IMR-90 (cell line): ENCODE data around the gene IL17C. TPM values are rescaled to one million over a fixed set of nuclear protein-coding genes. Genes with fewer than 3 reads are reported as not detected.
A peak's percentile ranks its signal among the peaks of the same experiment; 100 is the strongest.

Experiments
- ATAC-seq: fragments of 200-7000 bp; cut with Tn5 transposase; 2 replicates; pipeline ENCODE4 v1.9.1; 2020; ENCODE audit warnings: low read depth, mild to moderate bottlenecking, moderate library complexity
- BruUV-seq: library from RNA; stranded (reverse); fragments of 400-500 nt; replicated peaks from 2 replicates; lab custom pipeline; 2021; lab: Mats Ljungman, UMichigan
- CTCF ChIA-PET: fragments of 300-600 bp; formaldehyde crosslinking; extraction: SDS; loops from one replicate; lab custom pipeline; 2021; ENCODE audit warnings: antibody characterized with exemption; lab: Yijun Ruan, JAX
- POLR2A ChIA-PET: fragments of 300-600 bp; sonication (Branson Sonifier 250); formaldehyde crosslinking; loops from one replicate; lab custom pipeline; 2022; ENCODE audit warnings: antibody characterized with exemption; ENCODE audit not compliant: unreplicated experiment; lab: Charles Lee
- DNase-seq: peaks from one replicate; pipeline ENCODE4 v3.0.0; 2013
- H2AFZ ChIP-seq: replicated peaks from 2 replicates; pipeline ENCODE3; 2013; ENCODE audit warnings: low read length, mild to moderate bottlenecking; ENCODE audit not compliant: poor library complexity
- H2AK5ac ChIP-seq: 2 replicates; pipeline ENCODE4 v1.6.1; 2013; ENCODE audit warnings: low read depth, low read length, inconsistent platforms
- H2AK9ac ChIP-seq: replicated peaks from 2 replicates; pipeline ENCODE3; 2013; ENCODE audit warnings: mild to moderate bottlenecking, low read depth, low read length, moderate library complexity; ENCODE audit not compliant: poor library complexity
- H2BK120ac ChIP-seq: 2 replicates; pipeline ENCODE4 v1.6.1; 2013; ENCODE audit warnings: low read depth, low read length, inconsistent platforms
- H2BK15ac ChIP-seq: 3 replicates; pipeline ENCODE4 v1.6.1; 2013; ENCODE audit warnings: low read depth, low read length, inconsistent platforms
- H2BK20ac ChIP-seq: 2 replicates; pipeline ENCODE4 v1.6.1; 2013; ENCODE audit warnings: low read depth, mild to moderate bottlenecking, inconsistent platforms, low read length, moderate library complexity
- H2BK5ac ChIP-seq: 2 replicates; pipeline ENCODE4 v1.6.1; 2013; ENCODE audit warnings: mild to moderate bottlenecking, low read depth, low read length, inconsistent platforms; ENCODE audit not compliant: poor library complexity, severe bottlenecking
- H3K14ac ChIP-seq: replicated peaks from 2 replicates; pipeline ENCODE4 v1.6.1; 2013; ENCODE audit warnings: low read depth, low read length, inconsistent platforms
- H3K18ac ChIP-seq: 2 replicates; pipeline ENCODE4 v1.6.1; 2013; ENCODE audit warnings: low read depth, low read length, control low read depth
- H3K23ac ChIP-seq: 2 replicates; pipeline ENCODE4 v1.6.1; 2013; ENCODE audit warnings: low read depth, low read length, inconsistent platforms
- H3K27ac ChIP-seq: 2 replicates; pipeline ENCODE4 v1.5.1; 2013; ENCODE audit warnings: mild to moderate bottlenecking, control low read depth, low read length; ENCODE audit not compliant: insufficient read depth
- H3K27me3 ChIP-seq: 2 replicates; pipeline ENCODE4 v1.6.1; 2013; ENCODE audit warnings: low read length; ENCODE audit not compliant: control insufficient read depth, insufficient read depth
- H3K36me3 ChIP-seq: 2 replicates; pipeline ENCODE4 v1.6.1; 2013; ENCODE audit warnings: low read length, mixed read lengths; ENCODE audit not compliant: control insufficient read depth, insufficient read depth
- H3K4ac ChIP-seq: 2 replicates; pipeline ENCODE4 v1.6.1; 2013; ENCODE audit warnings: low read depth, low read length, inconsistent platforms
- H3K4me1 ChIP-seq: 2 replicates; pipeline ENCODE4 v1.6.1; 2013; ENCODE audit warnings: low read length, mixed read lengths; ENCODE audit not compliant: control insufficient read depth, insufficient read depth
- H3K4me2 ChIP-seq: 2 replicates; pipeline ENCODE4 v1.6.1; 2013; ENCODE audit warnings: low read depth, mild to moderate bottlenecking, control low read depth, low read length, moderate library complexity
- H3K4me3 ChIP-seq: 2 replicates; pipeline ENCODE4 v1.5.1; 2013; ENCODE audit warnings: low read depth, mild to moderate bottlenecking, control low read depth, low read length, moderate library complexity; ENCODE audit not compliant: insufficient read depth
- H3K56ac ChIP-seq: 2 replicates; pipeline ENCODE4 v1.6.1; 2013; ENCODE audit warnings: low read length, inconsistent platforms; ENCODE audit not compliant: insufficient read depth; ENCODE audit errors: extremely low read depth
- H3K79me1 ChIP-seq, 2 experiments: 2 replicates each; pipeline ENCODE4 v1.6.1; 2013; ENCODE audit warnings: low read length in 2 of 2, inconsistent platforms in 1 of 2, low read depth in 1 of 2
- H3K9ac ChIP-seq: 2 replicates; pipeline ENCODE4 v1.6.1; 2013; ENCODE audit warnings: low read depth, low read length, control low read depth
- H3K9me1 ChIP-seq: 2 replicates; pipeline ENCODE4 v1.6.1; 2013; ENCODE audit warnings: low read length, inconsistent platforms; ENCODE audit not compliant: insufficient read depth
- H3K9me3 ChIP-seq: 2 replicates; pipeline ENCODE4 v1.6.1; 2013; ENCODE audit warnings: low read length; ENCODE audit not compliant: control insufficient read depth, insufficient read depth
- H4K20me1 ChIP-seq: 2 replicates; pipeline ENCODE4 v1.6.1; 2013; ENCODE audit warnings: low read length, inconsistent platforms; ENCODE audit not compliant: insufficient read depth
- H4K5ac ChIP-seq: 2 replicates; pipeline ENCODE4 v1.6.1; 2013; ENCODE audit warnings: mild to moderate bottlenecking, low read depth, low read length, control low read depth
- H4K8ac ChIP-seq, 2 experiments: 2 replicates each; pipeline ENCODE4 v1.6.1; 2013; ENCODE audit warnings: low read depth in 2 of 2, low read length in 2 of 2, control low read depth in 1 of 2, inconsistent platforms in 1 of 2
- H4K91ac ChIP-seq: 2 replicates; pipeline ENCODE4 v1.6.1; 2013; ENCODE audit warnings: low read depth, low read length, inconsistent platforms; ENCODE audit not compliant: insufficient read depth
- MAZ ChIP-seq: IDR thresholded peaks from 2 replicates; pipeline ENCODE4 v1.6.1; 2012; ENCODE audit warnings: low read depth, mild to moderate bottlenecking, low read length, improper control_type of control experiment, moderate library complexity, borderline replicate concordance
- WGBS, 2 experiments: methylation state at CpG; one replicate each; pipeline versions ENCODE4 v1.1.5 to v1.1.7; 2013; ENCODE audit warnings: missing lambda C conversion rate in 2 of 2; ENCODE audit not compliant: insufficient read length in 1 of 2; ENCODE audit errors: extremely low coverage in 2 of 2; 5-methylcytosine and 5-hydroxymethylcytosine counted together
- dilution Hi-C: fragments of 300-500 bp; cut with HindIII; formaldehyde crosslinking; loops from one replicate; pipeline ENCODE4 v1.14.3; 2018; ENCODE audit warnings: low sequenced_read_pairs; ENCODE audit not compliant: unreplicated experiment
- in situ Hi-C: fragments of 300-500 bp; cut with MboI; formaldehyde crosslinking; loops from 3 replicates; pipeline ENCODE4 v1.14.3; 2019; ENCODE audit warnings: low sequenced_read_pairs, inconsistent platforms, mixed read lengths
- intact Hi-C: fragments of 100-400 bp; cut with micrococcal nuclease; formaldehyde crosslinking; loops from 2 replicates; pipeline ENCODE4 v1.10.0; 2022
- polyA plus RNA-seq, 3 experiments: library from polyadenylated mRNA; depleted of rRNA; stranded (reverse); fragments of >200 nt; gene quantifications; 2 replicates each; pipeline ENCODE4 v1.2.3, GENCODE V29; 2012; ENCODE audit warnings: low replicate concordance in 1 of 3
- total RNA-seq: library from RNA; depleted of rRNA; stranded (reverse); fragments of >200 nt; gene quantifications from 2 replicates; pipeline ENCODE4 v1.2.3, GENCODE V29; 2012

The IL17C gene
- total and polyA plus RNA-seq, 2 of the 4 experiments (the other 2 are of a cell fraction) = 0.09 TPM; not detected in 1

DNA sequence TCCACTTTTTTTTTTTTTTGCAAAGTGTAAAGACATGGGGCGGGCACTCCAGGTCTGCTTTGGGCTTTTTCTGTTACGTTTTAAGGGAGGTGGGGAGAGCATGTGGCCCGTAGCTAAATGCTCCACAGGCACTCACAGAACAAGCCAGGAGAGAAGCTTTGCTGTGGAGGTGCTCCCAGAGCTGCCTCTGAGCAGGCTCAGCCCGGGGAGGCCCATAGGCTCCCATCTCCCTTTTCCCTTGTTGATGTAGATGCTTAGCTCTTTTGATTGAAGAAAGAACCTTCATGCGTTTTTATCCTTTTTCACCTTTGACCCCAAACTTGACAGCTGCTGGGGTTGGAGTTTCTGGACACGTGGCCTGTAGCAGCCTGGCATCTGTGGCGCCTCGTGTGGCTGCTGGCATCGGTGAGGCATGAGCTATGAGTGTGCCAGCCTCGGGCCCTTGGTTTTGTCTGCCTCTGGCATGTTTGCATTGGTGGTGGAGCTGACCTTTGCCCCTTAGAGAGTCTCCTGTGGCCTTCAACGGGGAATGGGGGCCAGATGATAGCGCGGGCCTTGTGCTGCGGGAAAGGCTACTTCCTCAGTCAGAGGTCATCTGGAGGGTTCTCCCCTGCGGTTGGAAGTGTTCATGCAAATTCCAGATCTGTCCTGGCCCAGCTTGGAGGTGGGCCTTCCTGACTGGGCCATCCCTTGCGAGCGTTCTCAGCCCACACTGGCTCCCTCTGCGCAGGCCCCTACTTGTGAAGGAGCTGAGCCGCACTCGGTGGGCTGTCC, 20.0 kb upstream of the IL17C start:
- H2BK20ac ChIP-seq = no peak overlapping the region; the same call in 1 of the 2 replicates
- POLR2A ChIA-PET = no interaction called here
- no peak overlapping the region for H3K56ac ChIP-seq

More for the DNA sequence above, 20.0 kb upstream of the IL17C start:
- Histone ChIP-seq H3K9ac (no peak overlapping the region), H3K9me3 (no peaks in the 10 kb centered on the region), H4K5ac (no peak overlapping the region; the same call in 1 of the 2 replicates), H3K36me3 (peaks cover 22% of the 10 kb centered on the region), H3K18ac (no peak overlapping the region), H3K4ac (peak overlapping the region; percentile 26; the same call in 1 of the 2 replicates), H2AK9ac (no peak overlapping the region), H3K4me2 (no peak overlapping the region), H2BK15ac (peak overlapping the region; percentile 29; the same call in 2 of the 3 replicates), H3K27me3 (no peaks in the 10 kb centered on the region), H2BK5ac (no peak overlapping the region), H2AK5ac (no peak overlapping the region), H3K14ac (no peak overlapping the region), H4K8ac (peak overlapping the region in 1 of 2 experiments; percentile 43; a peak in 1 of 4 replicates), H4K91ac (peak overlapping the region; percentile 82; the same call in 1 of the 2 replicates), H4K20me1 (peaks cover 89% of the 10 kb centered on the region), H3K27ac (no peak overlapping the region), H2AFZ (peak overlapping the region; percentile 33), H2BK120ac (0 out of 2 replicates have a peak overlapping the region, but pooled peaks have one; percentile 27), H3K9me1 (peaks cover 32% of the 10 kb centered on the region), H3K23ac (no peak overlapping the region), H3K79me1 (peaks cover 8 to 87% of the 10 kb centered on the region in 2 experiments), H3K4me3 (no peak overlapping the region), H3K4me1 (peaks cover 33% of the 10 kb centered on the region)
- ATAC-seq (no peak), DNase-seq (peak; percentile 15)
- CTCF ChIA-PET = no interaction called here
- WGBS, 2 experiments = 79% methylated on average over 9 of the region's 20 CpGs; no CpG with 5 or more reads in 1 of the 2 experiments
- dilution Hi-C loops (no loop called here), intact Hi-C loops (no loop called here), in situ Hi-C loops (no loop called here)
- no peak for TF ChIP-seq MAZ
- BruUV-seq = no TSS peak
